Measurements from ENCODE around the gene APC2.

- no peak for TF ChIP-seq CTCF (IDR thresholded peaks at IDR 0.05; ENCODE audit: low read depth, low read length, poor library complexity, severe bottlenecking)
- TF ChIP-seq EZH2phosphoT487 (IDR thresholded peaks at IDR 0.05; ENCODE audit: borderline replicate concordance, low read length) = no peak
Measured at GRCh38 chr19:1446713-1447481, 3.0 kb upstream of the APC2 start.

Data from DOHH2 (cell line).